ENCODE results near the gene FILIP1L. TPM values are rescaled to one million over a fixed set of nuclear protein-coding genes. Genes with fewer than 3 reads are reported as not detected.
A peak's percentile ranks its signal among the peaks of the same experiment; 100 is the strongest.

The FILIP1L gene
- total and polyA plus RNA-seq, 2 of the 13 experiments (the other 11 are each of a cell fraction or from before 2014, with no cell fraction given), result 8.1 to 187 TPM

DNA sequence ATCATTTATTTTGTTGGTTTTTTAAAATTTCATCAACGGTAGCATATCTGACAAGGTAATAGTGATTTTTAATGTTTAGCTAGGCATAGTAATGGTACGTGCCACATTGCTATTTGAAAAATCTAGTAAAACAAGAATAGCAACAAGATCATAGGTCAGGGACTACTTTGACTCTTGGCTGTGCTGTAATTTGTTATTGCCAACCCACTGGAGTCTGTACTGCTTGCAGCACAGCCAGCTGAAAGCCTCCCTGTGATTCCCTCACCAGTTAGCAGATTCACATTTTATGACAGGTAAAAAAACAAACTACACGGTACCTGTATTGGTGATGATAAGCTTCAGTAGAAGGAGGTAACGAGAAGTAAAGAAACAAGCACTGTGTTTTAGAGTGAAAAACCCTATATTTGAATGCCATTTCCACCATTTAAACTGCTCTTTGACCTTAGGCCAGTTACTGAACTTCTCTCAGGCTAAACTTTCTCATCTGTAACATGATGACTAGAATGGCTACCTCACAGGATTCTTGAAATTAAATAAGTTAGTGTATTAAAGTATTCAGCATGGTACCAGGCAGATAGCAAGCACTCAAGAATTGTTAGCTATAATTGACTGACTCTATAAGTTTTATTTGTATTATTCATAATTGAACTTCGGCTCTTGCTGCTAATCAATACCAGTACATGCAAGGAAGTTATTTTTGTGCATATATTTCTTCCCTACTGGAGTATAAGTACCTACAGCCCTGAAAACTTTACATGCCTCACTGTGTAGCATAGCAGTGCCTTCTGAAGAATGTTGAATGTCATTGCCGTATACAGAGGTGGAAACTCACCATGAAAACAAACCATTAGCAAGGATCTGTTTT is 16.1 kb downstream of the FILIP1L start (continued):
- TF ChIP-seq, protein P1, sequence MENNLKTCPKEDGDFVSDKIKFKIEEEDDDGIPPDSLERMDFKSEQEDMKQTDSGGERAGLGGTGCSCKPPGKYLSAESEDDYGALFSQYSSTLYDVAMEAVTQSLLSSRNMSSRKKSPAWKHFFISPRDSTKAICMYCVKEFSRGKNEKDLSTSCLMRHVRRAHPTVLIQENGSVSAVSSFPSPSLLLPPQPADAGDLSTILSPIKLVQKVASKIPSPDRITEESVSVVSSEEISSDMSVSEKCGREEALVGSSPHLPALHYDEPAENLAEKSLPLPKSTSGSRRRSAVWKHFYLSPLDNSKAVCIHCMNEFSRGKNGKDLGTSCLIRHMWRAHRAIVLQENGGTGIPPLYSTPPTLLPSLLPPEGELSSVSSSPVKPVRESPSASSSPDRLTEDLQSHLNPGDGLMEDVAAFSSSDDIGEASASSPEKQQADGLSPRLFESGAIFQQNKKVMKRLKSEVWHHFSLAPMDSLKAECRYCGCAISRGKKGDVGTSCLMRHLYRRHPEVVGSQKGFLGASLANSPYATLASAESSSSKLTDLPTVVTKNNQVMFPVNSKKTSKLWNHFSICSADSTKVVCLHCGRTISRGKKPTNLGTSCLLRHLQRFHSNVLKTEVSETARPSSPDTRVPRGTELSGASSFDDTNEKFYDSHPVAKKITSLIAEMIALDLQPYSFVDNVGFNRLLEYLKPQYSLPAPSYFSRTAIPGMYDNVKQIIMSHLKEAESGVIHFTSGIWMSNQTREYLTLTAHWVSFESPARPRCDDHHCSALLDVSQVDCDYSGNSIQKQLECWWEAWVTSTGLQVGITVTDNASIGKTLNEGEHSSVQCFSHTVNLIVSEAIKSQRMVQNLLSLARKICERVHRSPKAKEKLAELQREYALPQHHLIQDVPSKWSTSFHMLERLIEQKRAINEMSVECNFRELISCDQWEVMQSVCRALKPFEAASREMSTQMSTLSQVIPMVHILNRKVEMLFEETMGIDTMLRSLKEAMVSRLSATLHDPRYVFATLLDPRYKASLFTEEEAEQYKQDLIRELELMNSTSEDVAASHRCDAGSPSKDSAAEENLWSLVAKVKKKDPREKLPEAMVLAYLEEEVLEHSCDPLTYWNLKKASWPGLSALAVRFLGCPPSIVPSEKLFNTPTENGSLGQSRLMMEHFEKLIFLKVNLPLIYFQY (CRISPR knock-in tag; IDR thresholded peaks at IDR 0.05; ENCODE audit: borderline replicate concordance), result no peak
- no peak; the same call in 1 of the 2 replicates for TF ChIP-seq NR1H2 (CRISPR knock-in tag; IDR thresholded peaks at IDR 0.05; ENCODE audit: borderline replicate concordance, low read depth)
- TF ChIP-seq, protein P2, sequence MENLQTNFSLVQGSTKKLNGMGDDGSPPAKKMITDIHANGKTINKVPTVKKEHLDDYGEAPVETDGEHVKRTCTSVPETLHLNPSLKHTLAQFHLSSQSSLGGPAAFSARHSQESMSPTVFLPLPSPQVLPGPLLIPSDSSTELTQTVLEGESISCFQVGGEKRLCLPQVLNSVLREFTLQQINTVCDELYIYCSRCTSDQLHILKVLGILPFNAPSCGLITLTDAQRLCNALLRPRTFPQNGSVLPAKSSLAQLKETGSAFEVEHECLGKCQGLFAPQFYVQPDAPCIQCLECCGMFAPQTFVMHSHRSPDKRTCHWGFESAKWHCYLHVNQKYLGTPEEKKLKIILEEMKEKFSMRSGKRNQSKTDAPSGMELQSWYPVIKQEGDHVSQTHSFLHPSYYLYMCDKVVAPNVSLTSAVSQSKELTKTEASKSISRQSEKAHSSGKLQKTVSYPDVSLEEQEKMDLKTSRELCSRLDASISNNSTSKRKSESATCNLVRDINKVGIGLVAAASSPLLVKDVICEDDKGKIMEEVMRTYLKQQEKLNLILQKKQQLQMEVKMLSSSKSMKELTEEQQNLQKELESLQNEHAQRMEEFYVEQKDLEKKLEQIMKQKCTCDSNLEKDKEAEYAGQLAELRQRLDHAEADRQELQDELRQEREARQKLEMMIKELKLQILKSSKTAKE (CRISPR knock-in tag; IDR thresholded peaks at IDR 0.05; ENCODE audit: borderline replicate concordance), result no peak
- TF ChIP-seq AHR (CRISPR knock-in tag; IDR thresholded peaks at IDR 0.05), result no peak
- peak; percentile 55 for TF ChIP-seq CREM (IDR thresholded peaks at IDR 0.05)
- TF ChIP-seq CREM (CRISPR knock-in tag; IDR thresholded peaks at IDR 0.05), result no peak
- TF ChIP-seq HNRNPL (IDR thresholded peaks at IDR 0.05; ENCODE audit: low read depth, low read length), result no peak
- TF ChIP-seq ZBTB7A (CRISPR knock-in tag; IDR thresholded peaks at IDR 0.05), result no peak
- TF ChIP-seq, protein P3, sequence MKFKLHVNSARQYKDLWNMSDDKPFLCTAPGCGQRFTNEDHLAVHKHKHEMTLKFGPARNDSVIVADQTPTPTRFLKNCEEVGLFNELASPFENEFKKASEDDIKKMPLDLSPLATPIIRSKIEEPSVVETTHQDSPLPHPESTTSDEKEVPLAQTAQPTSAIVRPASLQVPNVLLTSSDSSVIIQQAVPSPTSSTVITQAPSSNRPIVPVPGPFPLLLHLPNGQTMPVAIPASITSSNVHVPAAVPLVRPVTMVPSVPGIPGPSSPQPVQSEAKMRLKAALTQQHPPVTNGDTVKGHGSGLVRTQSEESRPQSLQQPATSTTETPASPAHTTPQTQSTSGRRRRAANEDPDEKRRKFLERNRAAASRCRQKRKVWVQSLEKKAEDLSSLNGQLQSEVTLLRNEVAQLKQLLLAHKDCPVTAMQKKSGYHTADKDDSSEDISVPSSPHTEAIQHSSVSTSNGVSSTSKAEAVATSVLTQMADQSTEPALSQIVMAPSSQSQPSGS (CRISPR knock-in tag; IDR thresholded peaks at IDR 0.05), result no peak
- TF ChIP-seq PCBP2 (optimal IDR thresholded peaks at IDR 0.05; ENCODE audit: low read depth, low read length, poor library complexity, severe bottlenecking), result no peak
- TF ChIP-seq ZNF136 (CRISPR knock-in tag; IDR thresholded peaks at IDR 0.05; ENCODE audit: low read depth), result no peak
- TF ChIP-seq, protein P4, sequence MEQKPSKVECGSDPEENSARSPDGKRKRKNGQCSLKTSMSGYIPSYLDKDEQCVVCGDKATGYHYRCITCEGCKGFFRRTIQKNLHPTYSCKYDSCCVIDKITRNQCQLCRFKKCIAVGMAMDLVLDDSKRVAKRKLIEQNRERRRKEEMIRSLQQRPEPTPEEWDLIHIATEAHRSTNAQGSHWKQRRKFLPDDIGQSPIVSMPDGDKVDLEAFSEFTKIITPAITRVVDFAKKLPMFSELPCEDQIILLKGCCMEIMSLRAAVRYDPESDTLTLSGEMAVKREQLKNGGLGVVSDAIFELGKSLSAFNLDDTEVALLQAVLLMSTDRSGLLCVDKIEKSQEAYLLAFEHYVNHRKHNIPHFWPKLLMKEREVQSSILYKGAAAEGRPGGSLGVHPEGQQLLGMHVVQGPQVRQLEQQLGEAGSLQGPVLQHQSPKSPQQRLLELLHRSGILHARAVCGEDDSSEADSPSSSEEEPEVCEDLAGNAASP (CRISPR knock-in tag; IDR thresholded peaks at IDR 0.05; ENCODE audit: borderline replicate concordance), result no peak
- TF ChIP-seq CBFB (CRISPR knock-in tag; IDR thresholded peaks at IDR 0.05), result no peak
- no peak for TF ChIP-seq RELA (CRISPR knock-in tag; IDR thresholded peaks at IDR 0.05)
- no peak for TF ChIP-seq ZFP36 (IDR thresholded peaks at IDR 0.05; ENCODE audit: borderline replicate concordance, low read depth, low read length, partially characterized antibody)

All from HepG2 (cell line).